Neural crest cell (in vitro differentiated cells): Measurements from ENCODE around the gene CADM4. TPM values are rescaled to one million over a fixed set of nuclear protein-coding genes. Genes with fewer than 3 reads are reported as not detected.

Experiments
- DNase-seq: peaks from one replicate; pipeline ENCODE4 v3.0.0; 2021; ENCODE audit warnings: low read depth, mixed read lengths, low spot score
- H3K27ac Mint-ChIP-seq: one replicate; pipeline ENCODE4 v1.8.0; 2021; ENCODE audit warnings: mild to moderate bottlenecking, mixed read lengths; ENCODE audit not compliant: unreplicated experiment
- H3K27me3 Mint-ChIP-seq: 2 replicates; pipeline ENCODE4 v1.8.0; 2021; ENCODE audit warnings: low read depth, mild to moderate bottlenecking, mixed read lengths
- H3K36me3 Mint-ChIP-seq: 2 replicates; pipeline ENCODE4 v1.8.0; 2021; ENCODE audit warnings: low read depth, mild to moderate bottlenecking, mixed read lengths
- H3K4me1 Mint-ChIP-seq: 2 replicates; pipeline ENCODE4 v1.8.0; 2021; ENCODE audit warnings: mixed read lengths
- H3K4me3 Mint-ChIP-seq: one replicate; pipeline ENCODE4 v1.8.0; 2021; ENCODE audit warnings: mild to moderate bottlenecking, mixed read lengths
- H3K9me3 Mint-ChIP-seq: 2 replicates; pipeline ENCODE4 v1.8.0; 2021; ENCODE audit warnings: mixed read lengths
- CTCF ChIP-seq: fragments of 200-600 bp; sonication (generic); conservative IDR thresholded peaks from 2 replicates; pipeline ENCODE4 v1.5.0; 2021; ENCODE audit warnings: antibody characterized with exemption, mild to moderate bottlenecking
- total RNA-seq: library from RNA; stranded (reverse); gene quantifications from 2 replicates; pipeline ENCODE4 v1.2.1, GENCODE V29; 2021

Gene CADM4
- total RNA-seq, 1 donor from 2014 or later, result 78.5 TPM

GRCh38 chr19:43631491-43631890, 8.2 kb downstream of the CADM4 start:
- no peak for DNase-seq
- no peaks in the 10 kb centered on the region for H3K9me3 Mint-ChIP-seq
- no peak overlapping the region for H3K27ac Mint-ChIP-seq
- H3K4me3 Mint-ChIP-seq, result no peak overlapping the region
- H3K4me1 Mint-ChIP-seq, result peaks cover 35% of the 10 kb centered on the region
- TF ChIP-seq CTCF, result no peak
- no peaks in the 10 kb centered on the region for H3K27me3 Mint-ChIP-seq
- H3K36me3 Mint-ChIP-seq, result peaks cover 4% of the 10 kb centered on the region

- no peaks in the 10 kb centered on the region for H3K9me3 Mint-ChIP-seq
Measured at GRCh38 chr19:43628646-43629326, 10.9 kb downstream of the CADM4 start.

GRCh38 chr19:43626838-43627237, 12.8 kb downstream of the CADM4 start:
- Mint-ChIP-seq H3K36me3 (peaks cover 23% of the 10 kb centered on the region), H3K9me3 (no peaks in the 10 kb centered on the region), H3K27me3 (peaks cover 3% of the 10 kb centered on the region), H3K4me1 (peaks cover 30% of the 10 kb centered on the region), H3K4me3 (peak overlapping the region; percentile 34), H3K27ac (no peak overlapping the region)
- no peak for DNase-seq
- no peak for TF ChIP-seq CTCF

More at GRCh38 chr19:43628646-43629326, 10.9 kb downstream of the CADM4 start:
- H3K4me1 Mint-ChIP-seq, result peaks cover 33% of the 10 kb centered on the region
- no peak for TF ChIP-seq CTCF
- no peak overlapping the region for H3K4me3 Mint-ChIP-seq
- no peak overlapping the region for H3K27ac Mint-ChIP-seq
- peaks cover 17% of the 10 kb centered on the region for H3K36me3 Mint-ChIP-seq
- no peak for DNase-seq
- H3K27me3 Mint-ChIP-seq, result peaks cover 3% of the 10 kb centered on the region

- Mint-ChIP-seq H3K9me3 (no peaks in the 10 kb centered on the region), H3K4me3 (no peak overlapping the region), H3K4me1 (peaks cover 34% of the 10 kb centered on the region), H3K27ac (no peak overlapping the region), H3K36me3 (peaks cover 26% of the 10 kb centered on the region), H3K27me3 (peaks cover 3% of the 10 kb centered on the region)
- TF ChIP-seq CTCF, result no peak
- DNase-seq, result no peak
Measured at GRCh38 chr19:43625918-43626579, 13.6 kb downstream of the CADM4 start.

GRCh38 chr19:43624933-43625332, 14.7 kb downstream of the CADM4 start:
- DNase-seq, result no peak
- peak overlapping the region; percentile 73 for H3K4me3 Mint-ChIP-seq
- peaks cover 44% of the 10 kb centered on the region for H3K4me1 Mint-ChIP-seq
- H3K27ac Mint-ChIP-seq, result no peak overlapping the region
- peak; percentile 30 for TF ChIP-seq CTCF
- H3K27me3 Mint-ChIP-seq, result peaks cover 4% of the 10 kb centered on the region
- H3K9me3 Mint-ChIP-seq, result peaks cover under 1% of the 10 kb centered on the region
- peaks cover 27% of the 10 kb centered on the region for H3K36me3 Mint-ChIP-seq
